GM12878 (cell line): ENCODE results near the gene HEYL. TPM values are rescaled to one million over a fixed set of nuclear protein-coding genes. Genes with fewer than 3 reads are reported as not detected.

ENCODE experiments used
- ATAC-seq: fragments of 200-7000 bp; cut with Tn5 transposase; 3 replicates; pipeline ENCODE4 v1.9.1; 2020; ENCODE audit warnings: mild to moderate bottlenecking, moderate library complexity
- BruUV-seq: library from RNA; stranded (reverse); fragments of 400-500 nt; replicated peaks from 2 replicates; lab custom pipeline; 2021; lab: Mats Ljungman, UMichigan
- CTCF ChIA-PET: fragments of 300-600 bp; sonication (Branson Sonifier 250); formaldehyde crosslinking; extraction: SDS; loops from one replicate; lab custom pipeline; 2021; ENCODE audit warnings: inconsistent platforms; lab: Yijun Ruan, JAX
- POLR2A ChIA-PET: fragments of 350-600 bp; formaldehyde crosslinking; extraction: SDS; loops from one replicate; lab custom pipeline; 2021; ENCODE audit warnings: inconsistent platforms; lab: Charles Lee
- RAD21 ChIA-PET: fragments of 300-600 bp; sonication (Branson Sonifier 250); formaldehyde crosslinking; loops from one replicate; lab custom pipeline; 2023; ENCODE audit warnings: antibody characterized with exemption; ENCODE audit not compliant: unreplicated experiment; lab: Charles Lee
- SMC1A ChIA-PET: fragments of 300-600 bp; sonication (Branson Sonifier 250); formaldehyde crosslinking; loops from one replicate; lab custom pipeline; 2023; ENCODE audit not compliant: unreplicated experiment, uncharacterized antibody; lab: Charles Lee
- DNase-seq: peaks from one replicate; pipeline ENCODE4 v3.0.0-alpha.2; 2011; ENCODE audit warnings: low read depth, low spot score
- FAIRE-seq: peaks from 3 replicates; lab custom pipeline; 2011; peaks lifted over from hg19 to GRCh38; lab: Jason Lieb, UNC
- H2AFZ ChIP-seq: 2 replicates; pipeline ENCODE4 v1.6.0; 2011; ENCODE audit warnings: low read depth, low read length, control low read depth; ENCODE audit not compliant: control insufficient read depth
- H3K27ac ChIP-seq: 2 replicates; pipeline ENCODE4 v1.5.1; 2011; ENCODE audit warnings: control low read depth; ENCODE audit not compliant: control insufficient read depth, insufficient read depth
- H3K27me3 ChIP-seq, 2 experiments: replicated peaks in 1 of 2; 2 replicates each; pipeline versions ENCODE4 v1.6.0 to v1.6.1; 2011; ENCODE audit warnings: low read length in 1 of 2; ENCODE audit not compliant: control insufficient read depth in 2 of 2, insufficient read depth in 2 of 2
- H3K36me3 ChIP-seq, 2 experiments: 2 replicates each; pipeline ENCODE4 v1.5.1; 2011; ENCODE audit warnings: low read length in 1 of 2; ENCODE audit not compliant: control insufficient read depth in 2 of 2, insufficient read depth in 2 of 2
- H3K4me1 ChIP-seq: 2 replicates; pipeline ENCODE4 v1.6.1; 2011; ENCODE audit warnings: mild to moderate bottlenecking, low read length, moderate library complexity, mixed read lengths; ENCODE audit not compliant: control insufficient read depth, insufficient read depth
- H3K4me2 ChIP-seq: 2 replicates; pipeline ENCODE4 v1.6.0; 2011; ENCODE audit warnings: control low read depth; ENCODE audit not compliant: control insufficient read depth, insufficient read depth
- H3K4me3 ChIP-seq: fragments of 200-600 bp; sonication (generic); 2 replicates; pipeline ENCODE4 v1.5.1; 2016
- H3K79me2 ChIP-seq: 2 replicates; pipeline ENCODE4 v1.6.0; 2011; ENCODE audit warnings: low read length; ENCODE audit not compliant: control insufficient read depth, insufficient read depth
- H3K9ac ChIP-seq: 2 replicates; pipeline ENCODE4 v1.8.0; 2011; ENCODE audit warnings: low read length, control low read depth, mixed read lengths; ENCODE audit not compliant: control insufficient read depth, insufficient read depth
- H3K9me3 ChIP-seq: replicated peaks from 3 replicates; pipeline ENCODE4 v1.5.1; 2011; ENCODE audit warnings: mild to moderate bottlenecking, low read length; ENCODE audit not compliant: control insufficient read depth, insufficient read depth
- H4K20me1 ChIP-seq: 2 replicates; pipeline ENCODE4 v1.6.0; 2011; ENCODE audit not compliant: control insufficient read depth, insufficient read depth
- ATF7 ChIP-seq: fragments of 450-650 bp; IDR thresholded peaks from 2 replicates; pipeline ENCODE4 v1.6.1; 2016; ENCODE audit warnings: low read depth, mild to moderate bottlenecking
- CBFB ChIP-seq: IDR thresholded peaks from 2 replicates; pipeline ENCODE4 v1.6.1; 2016; ENCODE audit warnings: antibody characterized with exemption, low read depth
- CEBPZ ChIP-seq: fragments of 150-350 bp; IDR thresholded peaks from 2 replicates; pipeline ENCODE4 v1.6.1; 2016; ENCODE audit warnings: low read depth, low read length
- E2F4 ChIP-seq: IDR thresholded peaks from 2 replicates; pipeline ENCODE4 v1.6.1; 2012; ENCODE audit warnings: low read depth, low read length, improper control_type of control experiment
- GABPA ChIP-seq: IDR thresholded peaks from 2 replicates; pipeline ENCODE4 v1.6.1; 2014; ENCODE audit warnings: antibody characterized with exemption, low read depth, mild to moderate bottlenecking, inconsistent platforms
- HSF1 ChIP-seq: fragments of 150-350 bp; IDR thresholded peaks from 2 replicates; pipeline ENCODE4 v1.6.1; 2014; ENCODE audit warnings: mild to moderate bottlenecking, low read depth, low read length
- IKZF2 ChIP-seq, 2 experiments: fragments of 450-650 bp; IDR thresholded peaks; 2 replicates each; pipeline ENCODE4 v1.6.1; 2017; ENCODE audit warnings: mild to moderate bottlenecking in 2 of 2, moderate library complexity in 2 of 2
- KDM1A ChIP-seq: fragments of 200-600 bp; sonication (generic); IDR thresholded peaks from 2 replicates; pipeline ENCODE4 v1.6.1; 2016; ENCODE audit warnings: borderline replicate concordance
- RAD21 ChIP-seq: IDR thresholded peaks from 2 replicates; pipeline ENCODE4 v1.6.1; 2011; ENCODE audit warnings: mild to moderate bottlenecking, low read depth, low read length, moderate library complexity; ENCODE audit not compliant: insufficient read depth
- TCF7 ChIP-seq: IDR thresholded peaks from 2 replicates; pipeline ENCODE4 v1.6.1; 2014; ENCODE audit warnings: antibody characterized with exemption, borderline replicate concordance
- YY1 ChIP-seq: IDR thresholded peaks from 2 replicates; pipeline ENCODE4 v1.6.1; 2011; ENCODE audit warnings: low read depth, mild to moderate bottlenecking, low read length
- WGBS: methylation state at CpG from one replicate; pipeline ENCODE4 v1.1.6; 2016; ENCODE audit warnings: low lambda C conversion rate; ENCODE audit not compliant: insufficient replicate concordance, insufficient coverage; ENCODE audit errors: missing lambda C conversion rate; 5-methylcytosine and 5-hydroxymethylcytosine counted together
- in situ Hi-C: fragments of 300-500 bp; cut with MboI; formaldehyde crosslinking; loops from 9 replicates; pipeline ENCODE4 v1.14.3; 2018; ENCODE audit warnings: mixed read lengths
- intact Hi-C: fragments of 100-400 bp; cut with micrococcal nuclease; formaldehyde crosslinking; loops from one replicate; pipeline ENCODE4 v1.14.2; 2022; ENCODE audit not compliant: unreplicated experiment
- polyA plus RNA-seq, 11 experiments: library from polyadenylated mRNA; depleted of rRNA in 4 of 11; unstranded in 6 of 11; stranded (reverse) in 5 of 11; fragments of >200 nt; fragmentation: Nextera tagmentation in 4 of 11; fragmentation: Illumina TruSeq in 1 of 11; extraction: Ambion mirVana in 4 of 11; extraction: Trizol in 1 of 11; gene quantifications; 1 replicate in 1 of 11; 2 replicates in 10 of 11; pipeline versions ENCODE4 v1.2.1 to v1.2.3, GENCODE V29; 2011 to 2016; ENCODE audit warnings: inconsistent platforms in 2 of 11, missing spikeins in 2 of 11, low read depth in 1 of 11
- total RNA-seq, 4 experiments: library from RNA; depleted of rRNA in 3 of 4; stranded (reverse); fragments of >200 nt in 3 of 4; fragmentation: Illumina TruSeq in 1 of 4; extraction: Trizol in 1 of 4; gene quantifications; 2 replicates each; pipeline versions ENCODE4 v1.2.1 to v1.2.3, GENCODE V29; 2013 to 2021

Gene HEYL
- total and polyA plus RNA-seq, 10 of the 15 experiments (the other 5 are each of a cell fraction or from before 2014, with no cell fraction given) = under 0.01 to 0.04 TPM; not detected in 8

- no peak overlapping the region for H3K4me3 ChIP-seq
- no peak overlapping the region for H3K4me2 ChIP-seq
- DNase-seq (no peak), FAIRE-seq (no peak), ATAC-seq (no peak)
- no peak overlapping the region for H3K27ac ChIP-seq
- H3K4me1 ChIP-seq = peaks cover 7% of the 10 kb centered on the region
- no peaks in the 10 kb centered on the region for H3K9me3 ChIP-seq
- peaks cover 0 to 5% of the 10 kb centered on the region in 2 experiments; a peak in 2 of 4 replicates for H3K27me3 ChIP-seq
- H3K36me3 ChIP-seq = no peaks in the 10 kb centered on the region
- H4K20me1 ChIP-seq = no peaks in the 10 kb centered on the region
- H3K9ac ChIP-seq = no peak overlapping the region
- ChIA-PET RAD21 (no interaction called here), SMC1A (no interaction called here), POLR2A (interaction anchor here (0.6 kb wide), 2 partner anchors 24 to 40 kb away, joined by 3 to 4 read pairs; no protein-coding TSS in a partner anchor), CTCF (interaction anchor here (0.6 to 14.2 kb wide), 8 partner anchors 19 to 68 kb away, joined by 3 to 244 read pairs (median 6); no protein-coding TSS in a partner anchor)
- no peak overlapping the region for H2AFZ ChIP-seq
- 40% methylated on average over 1 of the region's 1 CpG for WGBS
- in situ Hi-C loops = no loop called here
- TF ChIP-seq TCF7 = no peak
- TF ChIP-seq E2F4 = no peak
- no peak for TF ChIP-seq HSF1
- no peak for TF ChIP-seq YY1
- no peak for TF ChIP-seq ATF7
- TF ChIP-seq CBFB = no peak
- TF ChIP-seq CEBPZ = no peak
- TF ChIP-seq GABPA = no peak
- no peak for TF ChIP-seq RAD21
- no peak for TF ChIP-seq KDM1A
- TF ChIP-seq IKZF2 (IDR thresholded peaks at IDR 0.05) = no peak
- H3K79me2 ChIP-seq = no peaks in the 10 kb centered on the region
- intact Hi-C loops = no loop called here
- no TSS peak for BruUV-seq
Measured at GRCh38 chr1:39675220-39675619, 35.8 kb upstream of the HEYL start.
